Fibroblast of skin of abdomen (primary cell): ENCODE measurements around the gene CUX1.
"Not testable (repeated sequence)": the region's sequence is repeated elsewhere in the genome, so short reads cannot be mapped to it uniquely, and the experiment has no call there.

ENCODE experiments used
- DNase-seq: peaks from one replicate; pipeline ENCODE4 v3.0.0-alpha.2; 2013

The CUX1 gene

GRCh38 chr7:101854084-101854865 lies 36.8 kb downstream of the CUX1 start:
- DNase-seq = no peak

- peak; percentile 71 for DNase-seq
These were observed 39.3 kb downstream of the CUX1 start for GRCh38 chr7:101856473-101857357.

- DNase-seq = no peak
These were observed 40.0 kb downstream of the CUX1 start for GRCh38 chr7:101857358-101857811.

GRCh38 chr7:101858437-101859385 lies 41.3 kb downstream of the CUX1 start:
- DNase-seq = no peak

GRCh38 chr7:101859411-101860106 lies 42.1 kb downstream of the CUX1 start:
- no peak for DNase-seq

GRCh38 chr7:101860316-101861217 lies 43.1 kb downstream of the CUX1 start:
- DNase-seq = no peak

- no peak for DNase-seq
These were observed 43.9 kb downstream of the CUX1 start for GRCh38 chr7:101861218-101861775.

GRCh38 chr7:101862280-101863220 lies 45.1 kb downstream of the CUX1 start:
- DNase-seq = no peak

- DNase-seq = no peak
These were observed 46.2 kb downstream of the CUX1 start for GRCh38 chr7:101863598-101863997.

- no peak for DNase-seq
These were observed 46.6 kb downstream of the CUX1 start for GRCh38 chr7:101864039-101864438.

- DNase-seq = no peak
These were observed 47.6 kb downstream of the CUX1 start for GRCh38 chr7:101865031-101865430.

GRCh38 chr7:101865455-101865854 lies 48.0 kb downstream of the CUX1 start:
- no peak for DNase-seq

- no peak for DNase-seq
These were observed 48.9 kb downstream of the CUX1 start for GRCh38 chr7:101866328-101866727.

- DNase-seq = no peak
These were observed 49.8 kb downstream of the CUX1 start for GRCh38 chr7:101867265-101867664.

GRCh38 chr7:101867681-101868080 lies 50.3 kb downstream of the CUX1 start:
- not testable (repeated sequence) for DNase-seq

GRCh38 chr7:101868191-101868950 lies 50.9 kb downstream of the CUX1 start:
- peak; percentile 24 for DNase-seq

GRCh38 chr7:101869026-101869900 lies 51.8 kb downstream of the CUX1 start:
- no peak for DNase-seq
